Erythroblast (primary cell): ENCODE data around the gene VEGFC.

ENCODE experiments used
- GATA1 ChIP-seq: IDR thresholded peaks from 2 replicates; pipeline ENCODE4 v1.6.1; 2011; ENCODE audit warnings: low read depth, mild to moderate bottlenecking, control low read depth, low read length, moderate library complexity
- POLR2A ChIP-seq: IDR thresholded peaks from 2 replicates; pipeline ENCODE4 v1.6.1; 2011; ENCODE audit warnings: mild to moderate bottlenecking, low read length

- no peak for TF ChIP-seq POLR2A
- no peak for TF ChIP-seq GATA1
Measured at GRCh38 chr4:176718881-176719280, 73.8 kb downstream of the VEGFC start.
